Hippocampal formation (tissue), 2 donors: ENCODE data around the gene BEST2.

ENCODE experiments used
- DNase-seq, 2 donors: peaks; one replicate each; lab custom pipeline; 2025; lab: John Stamatoyannopoulos, UW

Gene BEST2

GRCh38 chr19:12769689-12770088, 18.1 kb downstream of the BEST2 start:
- no peak for DNase-seq

GRCh38 chr19:12770922-12771321, 19.3 kb downstream of the BEST2 start:
- DNase-seq: no peak

- no peak for DNase-seq
These were observed 20.7 kb downstream of the BEST2 start for GRCh38 chr19:12772323-12772722.

- DNase-seq: no peak
These were observed 22.0 kb downstream of the BEST2 start for GRCh38 chr19:12773571-12773970.

- DNase-seq: no peak
These were observed 23.3 kb downstream of the BEST2 start, which contains the start of gene HOOK2 for GRCh38 chr19:12774588-12775555. TSS of gene HOOK2 (minus strand) at chr19:12775552. CDS start at chr19:12775449, 103 bp downstream.

- peak; percentile 51 to 73 for DNase-seq
These were observed 25.8 kb downstream of the BEST2 start for GRCh38 chr19:12777217-12778016.

- peak in 1 of 2 donors; percentile 55 for DNase-seq
These were observed 26.7 kb downstream of the BEST2 start for GRCh38 chr19:12778017-12778904.

GRCh38 chr19:12778905-12779161, 27.2 kb downstream of the BEST2 start:
- DNase-seq: no peak

- DNase-seq: no peak
These were observed 27.8 kb downstream of the BEST2 start for GRCh38 chr19:12779162-12779993.

- no peak for DNase-seq
These were observed 30.5 kb downstream of the BEST2 start for GRCh38 chr19:12782174-12782423.

GRCh38 chr19:12782424-12783290, 31.1 kb downstream of the BEST2 start:
- peak; percentile 74 to 75 for DNase-seq

- DNase-seq: no peak
These were observed 31.8 kb downstream of the BEST2 start for GRCh38 chr19:12783291-12783848.

GRCh38 chr19:12783849-12784393, 32.3 kb downstream of the BEST2 start:
- no peak for DNase-seq

GRCh38 chr19:12784394-12784870, 32.8 kb downstream of the BEST2 start:
- no peak for DNase-seq

GRCh38 chr19:12784871-12785430, 33.4 kb downstream of the BEST2 start:
- DNase-seq: no peak

- DNase-seq: peak; percentile 17 to 37
These were observed 33.9 kb downstream of the BEST2 start for GRCh38 chr19:12785431-12786031.

GRCh38 chr19:12786141-12786870, 34.7 kb downstream of the BEST2 start:
- DNase-seq: peak; percentile 45 to 56

- DNase-seq: no peak
These were observed 35.4 kb downstream of the BEST2 start for GRCh38 chr19:12786952-12787351.
